ENCODE results near the gene SLC17A2.

DNA sequence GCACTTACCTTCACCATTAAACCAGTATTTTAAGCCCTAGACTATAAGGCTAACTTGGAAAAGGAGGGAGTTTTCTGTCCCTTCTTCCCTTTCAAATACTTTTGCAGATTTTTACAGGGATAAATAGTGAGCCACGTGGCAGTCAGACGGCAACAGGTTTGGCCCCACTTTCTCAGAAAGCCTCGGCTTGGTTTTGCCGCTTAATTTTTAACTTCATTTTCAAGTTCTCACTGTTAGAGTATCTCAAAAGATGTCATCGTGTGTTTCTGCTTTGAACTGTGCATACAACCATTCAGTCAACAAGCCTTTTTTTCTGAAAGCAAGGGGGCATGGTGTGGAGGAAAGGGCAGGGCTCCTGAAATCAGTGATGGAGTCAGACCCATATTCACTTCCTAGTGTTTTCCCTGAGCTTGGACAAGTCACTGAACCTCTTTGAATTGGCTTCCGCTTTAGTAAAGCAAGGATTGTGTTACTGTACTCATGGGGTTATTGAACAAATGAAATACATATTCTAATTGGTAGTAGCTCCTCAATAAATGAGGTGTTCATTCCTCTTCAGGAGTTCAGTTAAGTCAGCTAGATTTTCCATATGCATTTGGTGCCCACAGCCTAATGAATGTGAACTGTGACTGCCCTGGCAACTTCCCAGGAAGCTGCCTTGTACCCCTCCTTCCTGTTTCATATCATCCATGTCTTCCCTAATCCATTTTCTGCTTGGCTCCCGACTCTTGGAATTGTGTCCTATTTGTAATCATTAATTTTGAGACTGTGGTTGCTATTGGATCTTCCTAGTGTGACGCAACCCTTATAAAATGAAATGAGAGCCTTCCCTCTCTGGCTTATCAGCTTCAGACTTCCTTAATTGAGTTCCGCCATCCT is at the start of gene SLC17A2:
- TF ChIP-seq CTCF (IDR thresholded peaks at IDR 0.05) (no peak), POLR2AphosphoS5 (IDR thresholded peaks at IDR 0.05) (no peak), POLR2A (IDR thresholded peaks at IDR 0.05) (no peak), EP300 (IDR thresholded peaks at IDR 0.05) (no peak)

Measured in gastroesophageal sphincter (tissue), 3 donors.